ENCODE measurements around the gene ALG1. TPM values are rescaled to one million over a fixed set of nuclear protein-coding genes. Genes with fewer than 3 reads are reported as not detected.
"Not testable (repeated sequence)": the region's sequence is repeated elsewhere in the genome, so short reads cannot be mapped to it uniquely, and the experiment has no call there.

Gene ALG1
- total and polyA plus RNA-seq, 10 of the 15 experiments (the other 5 are each of a cell fraction or from before 2014, with no cell fraction given): 1.5 to 43.2 (median 23.8) TPM

DNA sequence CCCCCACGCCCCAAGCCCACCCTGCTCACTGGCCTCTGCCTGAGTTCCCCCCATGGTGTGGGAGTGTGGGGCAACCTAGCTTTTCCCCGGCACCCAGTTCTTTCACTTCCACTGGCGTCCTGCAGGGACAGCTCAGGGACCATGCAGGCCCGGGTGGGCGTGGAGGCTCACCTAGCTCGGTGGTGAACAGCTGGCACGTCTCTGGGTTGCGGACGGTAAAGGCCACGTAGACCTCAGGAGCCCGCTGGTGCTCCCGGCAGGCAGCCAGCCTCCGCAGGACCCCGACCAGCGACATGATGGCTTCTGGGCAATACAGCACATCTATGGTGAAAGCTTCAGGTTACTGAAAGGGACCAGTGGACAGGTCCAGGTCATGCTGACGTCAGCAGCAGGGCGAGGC is 17.3 kb downstream of the ALG1 start:
- SMC1A ChIA-PET (ENCODE audit: uncharacterized antibody, unreplicated experiment); POLR2A ChIA-PET; BruUV-seq (replicated peaks); RAD21 ChIA-PET (ENCODE audit: unreplicated experiment); FAIRE-seq; H3K36me3 ChIP-seq (ENCODE audit: control insufficient read depth in 2 of 2, insufficient read depth in 2 of 2, low read length in 1 of 2); H3K27me3 ChIP-seq (replicated peaks in 1 of 2; ENCODE audit: control insufficient read depth in 2 of 2, insufficient read depth in 2 of 2, low read length in 1 of 2); CTCF ChIA-PET; ATAC-seq; H2AFZ ChIP-seq (ENCODE audit: control insufficient read depth, low read depth, low read length); intact Hi-C loops (cut with micrococcal nuclease; ENCODE audit: unreplicated experiment); H4K20me1 ChIP-seq (ENCODE audit: control insufficient read depth, insufficient read depth); H3K79me2 ChIP-seq (ENCODE audit: control insufficient read depth, insufficient read depth, low read length); H3K4me2 ChIP-seq (ENCODE audit: control insufficient read depth, insufficient read depth); H3K4me3 ChIP-seq; H3K4me1 ChIP-seq (ENCODE audit: control insufficient read depth, insufficient read depth, low read length); H3K27ac ChIP-seq (ENCODE audit: control insufficient read depth, insufficient read depth); H3K9me3 ChIP-seq (replicated peaks; ENCODE audit: control insufficient read depth, insufficient read depth, low read length); H3K9ac ChIP-seq (ENCODE audit: control insufficient read depth, insufficient read depth, low read length); DNase-seq (ENCODE audit: low read depth, low spot score): not testable (repeated sequence)
- in situ Hi-C loops (cut with MboI): loop anchor here (10.0 kb wide), 1 partner anchor 244 kb away; the partner anchor contains the start of genes GLYR1 and UBN1
- WGBS (ENCODE audit: insufficient coverage, insufficient replicate concordance, low lambda C conversion rate, missing lambda C conversion rate): 84% methylated on average over 16 of the region's 17 CpGs

- H3K27me3 ChIP-seq (replicated peaks in 1 of 2; ENCODE audit: control insufficient read depth in 2 of 2, insufficient read depth in 2 of 2, low read length in 1 of 2); H3K79me2 ChIP-seq (ENCODE audit: control insufficient read depth, insufficient read depth, low read length); H2AFZ ChIP-seq (ENCODE audit: control insufficient read depth, low read depth, low read length); RAD21 ChIA-PET (ENCODE audit: unreplicated experiment); H3K27ac ChIP-seq (ENCODE audit: control insufficient read depth, insufficient read depth); H3K36me3 ChIP-seq (ENCODE audit: control insufficient read depth in 2 of 2, insufficient read depth in 2 of 2, low read length in 1 of 2); H4K20me1 ChIP-seq (ENCODE audit: control insufficient read depth, insufficient read depth); DNase-seq (ENCODE audit: low read depth, low spot score); H3K9ac ChIP-seq (ENCODE audit: control insufficient read depth, insufficient read depth, low read length); CTCF ChIA-PET; FAIRE-seq; BruUV-seq (replicated peaks); H3K4me2 ChIP-seq (ENCODE audit: control insufficient read depth, insufficient read depth); POLR2A ChIA-PET; H3K4me3 ChIP-seq; ATAC-seq; H3K9me3 ChIP-seq (replicated peaks; ENCODE audit: control insufficient read depth, insufficient read depth, low read length); H3K4me1 ChIP-seq (ENCODE audit: control insufficient read depth, insufficient read depth, low read length); SMC1A ChIA-PET (ENCODE audit: uncharacterized antibody, unreplicated experiment): not testable (repeated sequence)
- intact Hi-C loops (cut with micrococcal nuclease; ENCODE audit: unreplicated experiment): loop anchor here (5.0 to 10.0 kb wide), 4 partner anchors 65 to 245 kb away; partner anchors contain the start of genes GLYR1, SEC14L5 and UBN1
- 97% methylated on average over 21 of the region's 26 CpGs for WGBS (ENCODE audit: insufficient coverage, insufficient replicate concordance, low lambda C conversion rate, missing lambda C conversion rate)
- in situ Hi-C loops (cut with MboI): loop anchor here (10.0 kb wide), 1 partner anchor 245 kb away; the partner anchor contains the start of genes GLYR1 and UBN1
Measured at GRCh38 chr16:5089911-5090555, 18.4 kb downstream of the ALG1 start.

- H3K4me3 ChIP-seq; SMC1A ChIA-PET (ENCODE audit: uncharacterized antibody, unreplicated experiment); in situ Hi-C loops (cut with MboI); POLR2A ChIA-PET; H4K20me1 ChIP-seq (ENCODE audit: control insufficient read depth, insufficient read depth); H3K9ac ChIP-seq (ENCODE audit: control insufficient read depth, insufficient read depth, low read length); H3K9me3 ChIP-seq (replicated peaks; ENCODE audit: control insufficient read depth, insufficient read depth, low read length); BruUV-seq (replicated peaks); H3K79me2 ChIP-seq (ENCODE audit: control insufficient read depth, insufficient read depth, low read length); H2AFZ ChIP-seq (ENCODE audit: control insufficient read depth, low read depth, low read length); H3K27ac ChIP-seq (ENCODE audit: control insufficient read depth, insufficient read depth); H3K4me1 ChIP-seq (ENCODE audit: control insufficient read depth, insufficient read depth, low read length); ATAC-seq; FAIRE-seq; H3K4me2 ChIP-seq (ENCODE audit: control insufficient read depth, insufficient read depth); RAD21 ChIA-PET (ENCODE audit: unreplicated experiment); DNase-seq (ENCODE audit: low read depth, low spot score); H3K27me3 ChIP-seq (replicated peaks in 1 of 2; ENCODE audit: control insufficient read depth in 2 of 2, insufficient read depth in 2 of 2, low read length in 1 of 2); H3K36me3 ChIP-seq (ENCODE audit: control insufficient read depth in 2 of 2, insufficient read depth in 2 of 2, low read length in 1 of 2): not testable (repeated sequence)
- 97% methylated on average over 9 of the region's 9 CpGs for WGBS (ENCODE audit: insufficient coverage, insufficient replicate concordance, low lambda C conversion rate, missing lambda C conversion rate)
- CTCF ChIA-PET: interaction anchor here (2.9 kb wide), 1 partner anchor 34 kb away, joined by 13 read pairs; no protein-coding TSS in a partner anchor
- intact Hi-C loops (cut with micrococcal nuclease; ENCODE audit: unreplicated experiment): loop anchor here (5.0 to 10.0 kb wide), 4 partner anchors 64 to 246 kb away; partner anchors contain the start of genes GLYR1, SEC14L5 and UBN1
Measured at GRCh38 chr16:5090592-5090991, 18.9 kb downstream of the ALG1 start.

DNA sequence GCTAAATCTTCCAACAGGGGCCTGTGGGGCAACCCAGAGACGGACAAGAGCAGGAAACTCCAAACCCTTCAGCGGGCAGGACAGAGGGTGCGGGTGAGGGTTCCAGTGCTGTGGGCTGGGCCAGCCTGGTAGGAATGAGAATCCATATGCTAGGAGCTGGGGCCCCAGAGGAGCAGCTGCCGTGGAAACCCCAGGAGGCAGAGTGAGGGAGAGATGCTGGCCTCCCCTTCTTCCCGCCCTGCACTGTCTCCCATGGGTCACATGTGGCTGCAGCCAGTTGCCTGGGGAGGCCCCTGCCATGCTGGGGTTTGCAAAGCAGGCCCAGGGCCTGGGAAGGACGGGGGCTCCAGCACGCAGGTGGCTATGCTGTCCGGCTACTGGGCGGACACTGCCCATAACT is 21.4 kb downstream of the ALG1 start:
- H4K20me1 ChIP-seq (ENCODE audit: control insufficient read depth, insufficient read depth); H2AFZ ChIP-seq (ENCODE audit: control insufficient read depth, low read depth, low read length); H3K27me3 ChIP-seq (replicated peaks in 1 of 2; ENCODE audit: control insufficient read depth in 2 of 2, insufficient read depth in 2 of 2, low read length in 1 of 2); H3K9me3 ChIP-seq (replicated peaks; ENCODE audit: control insufficient read depth, insufficient read depth, low read length); POLR2A ChIA-PET; DNase-seq (ENCODE audit: low read depth, low spot score); H3K9ac ChIP-seq (ENCODE audit: control insufficient read depth, insufficient read depth, low read length); BruUV-seq (replicated peaks); H3K27ac ChIP-seq (ENCODE audit: control insufficient read depth, insufficient read depth); in situ Hi-C loops (cut with MboI); ATAC-seq; H3K79me2 ChIP-seq (ENCODE audit: control insufficient read depth, insufficient read depth, low read length); H3K36me3 ChIP-seq (ENCODE audit: control insufficient read depth in 2 of 2, insufficient read depth in 2 of 2, low read length in 1 of 2); H3K4me2 ChIP-seq (ENCODE audit: control insufficient read depth, insufficient read depth); FAIRE-seq; H3K4me3 ChIP-seq; H3K4me1 ChIP-seq (ENCODE audit: control insufficient read depth, insufficient read depth, low read length): not testable (repeated sequence)
- RAD21 ChIA-PET (ENCODE audit: unreplicated experiment): interaction anchor here (1.0 kb wide), 1 partner anchor 37 kb away, joined by 4 read pairs; no protein-coding TSS in a partner anchor
- CTCF ChIA-PET: interaction anchor here (0.6 to 2.9 kb wide), 5 partner anchors 21 to 472 kb away, joined by 3 to 13 read pairs (median 3); partner anchors contain the start of gene ALG1
- intact Hi-C loops (cut with micrococcal nuclease; ENCODE audit: unreplicated experiment): loop anchor here (2.0 to 10.0 kb wide), 5 partner anchors 30 to 248 kb away; partner anchors contain the start of genes GLYR1, SEC14L5 and UBN1
- WGBS (ENCODE audit: insufficient coverage, insufficient replicate concordance, low lambda C conversion rate, missing lambda C conversion rate): 85% methylated on average over 9 of the region's 9 CpGs
- SMC1A ChIA-PET (ENCODE audit: uncharacterized antibody, unreplicated experiment): interaction anchor here (0.7 kb wide), 1 partner anchor 80 kb away, joined by 3 read pairs; no protein-coding TSS in a partner anchor

All from GM12878 (cell line).